A549 (cell line): ENCODE measurements around the gene DEFB125. TPM values are rescaled to one million over a fixed set of nuclear protein-coding genes. Genes with fewer than 3 reads are reported as not detected.

ENCODE experiments used
- ATAC-seq, 2 experiments: fragments of 200-7000 bp in 1 of 2; fragments of >200 bp in 1 of 2; cut with Nextera tagmentation in 1 of 2; cut with Tn5 transposase in 1 of 2; 3 replicates each; pipeline versions ENCODE4 v1.8.0 to v1.9.1; 2018 to 2020; ENCODE audit warnings: mild to moderate bottlenecking in 1 of 2, moderate library complexity in 1 of 2
- CTCF ChIA-PET: fragments of 300-600 bp; sonication (Branson Sonifier 250); formaldehyde crosslinking; extraction: SDS; loops from one replicate; lab custom pipeline; 2021; ENCODE audit warnings: antibody characterized with exemption, inconsistent platforms; lab: Yijun Ruan, JAX
- POLR2A ChIA-PET: fragments of 350-600 bp; formaldehyde crosslinking; extraction: SDS; loops from one replicate; lab custom pipeline; 2021; ENCODE audit warnings: antibody characterized with exemption, inconsistent platforms; lab: Yijun Ruan, JAX
- DNase-seq, 2 experiments: peaks; one replicate each; pipeline versions ENCODE4 v3.0.0 to v3.0.0-alpha.2; 2011 to 2016; ENCODE audit warnings: low read depth in 1 of 2, low spot score in 1 of 2
- FAIRE-seq: peaks from 2 replicates; lab custom pipeline; 2011; peaks lifted over from hg19 to GRCh38; lab: Jason Lieb, UNC
- H3K27ac ChIP-seq, 2 experiments: fragments of >200 bp; sonication (Bioruptor Twin); formaldehyde crosslinking; 3 replicates each; pipeline ENCODE4 v1.5.1; 2016 to 2017
- H3K4me1 ChIP-seq: fragments of >200 bp; sonication (Bioruptor Twin); formaldehyde crosslinking; 3 replicates; pipeline ENCODE4 v1.6.1; 2016
- H3K4me2 ChIP-seq: fragments of >200 bp; sonication (Bioruptor Twin); formaldehyde crosslinking; 3 replicates; pipeline ENCODE4 v1.6.1; 2016
- H3K4me3 ChIP-seq: fragments of >200 bp; sonication (Bioruptor Twin); formaldehyde crosslinking; 3 replicates; pipeline ENCODE4 v1.5.1; 2016
- H3K9me3 ChIP-seq: fragments of >200 bp; sonication (Bioruptor Twin); formaldehyde crosslinking; 3 replicates; pipeline ENCODE4 v1.6.1; 2016
- BCL3 ChIP-seq: fragments of >200 bp; sonication (Bioruptor Twin); formaldehyde crosslinking; IDR thresholded peaks from 3 replicates; pipeline ENCODE4 v1.6.1; 2016
- BHLHE40 ChIP-seq: IDR thresholded peaks from 2 replicates; pipeline ENCODE4 v1.6.1; 2012; ENCODE audit warnings: low read depth, low read length, inconsistent platforms
- ESRRA ChIP-seq: fragments of 150-350 bp; IDR thresholded peaks from 2 replicates; pipeline ENCODE4 v1.6.1; 2014; ENCODE audit warnings: mild to moderate bottlenecking, low read length, borderline replicate concordance
- POLR2A ChIP-seq: IDR thresholded peaks from 2 replicates; pipeline ENCODE4 v1.6.1; 2012; ENCODE audit warnings: mild to moderate bottlenecking, low read length
- RFX5 ChIP-seq: fragments of 450-650 bp; IDR thresholded peaks from 2 replicates; pipeline ENCODE4 v1.7.1; 2014; ENCODE audit warnings: antibody characterized with exemption, mild to moderate bottlenecking, moderate library complexity
- USF2 ChIP-seq: fragments of 450-650 bp; IDR thresholded peaks from 2 replicates; pipeline ENCODE4 v1.6.1; 2014; ENCODE audit warnings: antibody characterized with exemption
- WGBS: methylation state at CpG from one replicate; pipeline ENCODE4 v1.1.6; 2017; ENCODE audit errors: missing lambda C conversion rate; 5-methylcytosine and 5-hydroxymethylcytosine counted together
- polyA plus RNA-seq, 4 experiments: library from polyadenylated mRNA; depleted of rRNA in 3 of 4; stranded (reverse); fragments of >200 nt; fragmentation: RNase III in 1 of 4; extraction: RNeasy Plus Mini Kit Qiagen cat#74134 plus additional on column Dnase treatment in 1 of 4; gene quantifications; 2 replicates in 3 of 4; 3 replicates in 1 of 4; pipeline ENCODE4 v1.2.3, GENCODE V29; 2011 to 2017

Gene DEFB125
- polyA plus RNA-seq, 2 of the 4 experiments (the other 2 are of a cell fraction): not detected

GRCh38 chr20:145877-146276, 58.4 kb downstream of the DEFB125 start:
- ChIA-PET CTCF (no interaction called here), POLR2A (no interaction called here)

More at GRCh38 chr20:145877-146276, 58.4 kb downstream of the DEFB125 start:
- ATAC-seq: no peak
- no peaks in the 10 kb centered on the region for H3K9me3 ChIP-seq
- TF ChIP-seq USF2 (no peak), RFX5 (no peak), ESRRA (no peak), POLR2A (no peak), BHLHE40 (no peak), BCL3 (no peak)
- peak; percentile 51 for FAIRE-seq
- no peak for DNase-seq
- 11% methylated on average over 2 of the region's 2 CpGs for WGBS
- no peak overlapping the region for H3K4me2 ChIP-seq
- no peak overlapping the region for H3K4me3 ChIP-seq
- no peaks in the 10 kb centered on the region for H3K4me1 ChIP-seq
- H3K27ac ChIP-seq: no peak overlapping the region

Other genes starting within 250 kb of the DEFB125 start
- gene DEFB126, start 54.9 kb downstream of the DEFB125 start, polyA plus RNA-seq (2011; rRNA removed): not detected in 2 replicates
- not detected in 3 replicates for gene DEFB126, start 54.9 kb downstream of the DEFB125 start, polyA plus RNA-seq (2017; fragmentation: RNase III; extraction: RNeasy Plus Mini Kit Qiagen cat#74134 plus additional on column Dnase treatment)
- gene DEFB127, start 69.8 kb downstream of the DEFB125 start, polyA plus RNA-seq (2011; rRNA removed): not detected in 2 replicates
- gene DEFB127, start 69.8 kb downstream of the DEFB125 start, polyA plus RNA-seq (2017; fragmentation: RNase III; extraction: RNeasy Plus Mini Kit Qiagen cat#74134 plus additional on column Dnase treatment): not detected in 3 replicates
- not detected in 2 replicates for gene DEFB128, start 102.0 kb downstream of the DEFB125 start, polyA plus RNA-seq (2011; rRNA removed)
- gene DEFB128, start 102.0 kb downstream of the DEFB125 start, polyA plus RNA-seq (2017; fragmentation: RNase III; extraction: RNeasy Plus Mini Kit Qiagen cat#74134 plus additional on column Dnase treatment): not detected in 3 replicates
- not detected in 2 replicates for gene DEFB129, start 139.6 kb downstream of the DEFB125 start, polyA plus RNA-seq (2011; rRNA removed)
- gene DEFB129, start 139.6 kb downstream of the DEFB125 start, polyA plus RNA-seq (2017; fragmentation: RNase III; extraction: RNeasy Plus Mini Kit Qiagen cat#74134 plus additional on column Dnase treatment): not detected in 3 replicates
- gene DEFB132, start 170.1 kb downstream of the DEFB125 start, polyA plus RNA-seq (2011; rRNA removed): not detected in 2 replicates
- gene DEFB132, start 170.1 kb downstream of the DEFB125 start, polyA plus RNA-seq (2017; fragmentation: RNase III; extraction: RNeasy Plus Mini Kit Qiagen cat#74134 plus additional on column Dnase treatment): not detected in 3 replicates
- 23.2 and 23.9 TPM in 2 replicates for gene C20orf96, start 203.1 kb downstream of the DEFB125 start, polyA plus RNA-seq (2011; rRNA removed)
- 16.5 to 20.9 TPM (median 20.5 TPM) in 3 replicates for gene C20orf96, start 203.1 kb downstream of the DEFB125 start, polyA plus RNA-seq (2017; fragmentation: RNase III; extraction: RNeasy Plus Mini Kit Qiagen cat#74134 plus additional on column Dnase treatment)
- gene ZCCHC3, start 209.9 kb downstream of the DEFB125 start, polyA plus RNA-seq (2011; rRNA removed): 17.4 and 19.8 TPM in 2 replicates
- gene ZCCHC3, start 209.9 kb downstream of the DEFB125 start, polyA plus RNA-seq (2017; fragmentation: RNase III; extraction: RNeasy Plus Mini Kit Qiagen cat#74134 plus additional on column Dnase treatment): 16.3 to 17.7 TPM (median 17.3 TPM) in 3 replicates
- 7.0 and 7.5 TPM in 2 replicates for gene SOX12, start 237.9 kb downstream of the DEFB125 start, polyA plus RNA-seq (2011; rRNA removed)
- gene SOX12, start 237.9 kb downstream of the DEFB125 start, polyA plus RNA-seq (2017; fragmentation: RNase III; extraction: RNeasy Plus Mini Kit Qiagen cat#74134 plus additional on column Dnase treatment): 24.6 to 32.8 TPM (median 29.2 TPM) in 3 replicates